Germinal center (tissue), 1 donor: ENCODE measurements around the gene GPANK1.

Experiments
- DNase-seq: peaks from one replicate; pipeline ENCODE4 v3.0.0; 2012; ENCODE audit warnings: mixed read lengths, low spot score

Gene GPANK1

GRCh38 chr6:31691078-31691463 lies 26.3 kb upstream of the GPANK1 start:
- DNase-seq = no peak

- no peak for DNase-seq
Observed at GRCh38 chr6:31690231-31691077, 25.7 kb upstream of the GPANK1 start.

- DNase-seq = no peak
Observed at GRCh38 chr6:31689249-31690110, 24.7 kb upstream of the GPANK1 start.

GRCh38 chr6:31687860-31688693 lies 23.3 kb upstream of the GPANK1 start:
- DNase-seq = no peak

- no peak for DNase-seq
Observed at GRCh38 chr6:31687321-31687720, 22.5 kb upstream of the GPANK1 start.

GRCh38 chr6:31686483-31686882 lies 21.7 kb upstream of the GPANK1 start:
- DNase-seq = no peak

GRCh38 chr6:31683591-31683990 lies 18.8 kb upstream of the GPANK1 start:
- DNase-seq = no peak

GRCh38 chr6:31681135-31681671 lies 16.4 kb upstream of the GPANK1 start:
- DNase-seq = peak; percentile 61

- no peak for DNase-seq
Observed at GRCh38 chr6:31680226-31681134, 15.7 kb upstream of the GPANK1 start, which contains the start of gene LY6G5C. TSS of gene LY6G5C (minus strand) at chr6:31681067. CDS start at chr6:31680373, 694 bp downstream.

GRCh38 chr6:31677955-31678354 lies 13.2 kb upstream of the GPANK1 start:
- no peak for DNase-seq

GRCh38 chr6:31676904-31677303 lies 12.1 kb upstream of the GPANK1 start:
- DNase-seq = no peak

- no peak for DNase-seq
Observed at GRCh38 chr6:31676322-31676903, 11.6 kb upstream of the GPANK1 start.

GRCh38 chr6:31669676-31670075 lies 4.9 kb upstream of the GPANK1 start, which contains the start of gene LY6G5B:
TSS of gene LY6G5B (plus strand) at chr6:31669976. CDS start at chr6:31670951, 975 bp downstream.
- DNase-seq = no peak

GRCh38 chr6:31666337-31666965 lies 1.7 kb upstream of the GPANK1 start:
- no peak for DNase-seq

GRCh38 chr6:31665501-31666336 lies 922 bp upstream of the GPANK1 start, which contains the start of gene CSNK2B:
TSS of gene CSNK2B (plus strand) at chr6:31666080. CDS start at chr6:31666832, 752 bp downstream.
- peak; percentile 97 for DNase-seq

GRCh38 chr6:31663961-31664789 lies 622 bp downstream of the GPANK1 start:
- DNase-seq = no peak

GRCh38 chr6:31663126-31663960 lies 1.5 kb downstream of the GPANK1 start:
- no peak for DNase-seq
